ENCODE data around the gene EEFSEC.

EEFSEC gene

DNA sequence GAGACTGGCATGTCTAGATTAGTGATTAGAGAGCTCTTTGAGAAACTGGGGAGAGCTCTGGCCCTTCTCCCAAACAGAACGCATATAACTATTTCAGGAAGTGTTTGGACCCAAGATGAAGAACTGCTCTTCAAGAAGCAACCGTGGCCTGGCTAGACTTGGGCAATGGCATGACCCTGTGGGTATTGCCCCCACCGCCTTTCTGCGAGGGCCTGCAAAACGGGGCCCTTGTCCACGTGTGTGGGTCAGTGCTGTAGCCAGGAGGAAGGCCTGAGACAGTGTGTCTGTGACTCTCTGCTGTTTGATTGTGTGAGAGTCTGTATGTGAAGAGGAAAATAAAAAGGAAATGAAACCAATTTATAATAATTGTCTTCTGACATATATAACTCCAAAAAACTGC is 42.5 kb downstream of the EEFSEC start:
- TF ChIP-seq, protein P1, sequence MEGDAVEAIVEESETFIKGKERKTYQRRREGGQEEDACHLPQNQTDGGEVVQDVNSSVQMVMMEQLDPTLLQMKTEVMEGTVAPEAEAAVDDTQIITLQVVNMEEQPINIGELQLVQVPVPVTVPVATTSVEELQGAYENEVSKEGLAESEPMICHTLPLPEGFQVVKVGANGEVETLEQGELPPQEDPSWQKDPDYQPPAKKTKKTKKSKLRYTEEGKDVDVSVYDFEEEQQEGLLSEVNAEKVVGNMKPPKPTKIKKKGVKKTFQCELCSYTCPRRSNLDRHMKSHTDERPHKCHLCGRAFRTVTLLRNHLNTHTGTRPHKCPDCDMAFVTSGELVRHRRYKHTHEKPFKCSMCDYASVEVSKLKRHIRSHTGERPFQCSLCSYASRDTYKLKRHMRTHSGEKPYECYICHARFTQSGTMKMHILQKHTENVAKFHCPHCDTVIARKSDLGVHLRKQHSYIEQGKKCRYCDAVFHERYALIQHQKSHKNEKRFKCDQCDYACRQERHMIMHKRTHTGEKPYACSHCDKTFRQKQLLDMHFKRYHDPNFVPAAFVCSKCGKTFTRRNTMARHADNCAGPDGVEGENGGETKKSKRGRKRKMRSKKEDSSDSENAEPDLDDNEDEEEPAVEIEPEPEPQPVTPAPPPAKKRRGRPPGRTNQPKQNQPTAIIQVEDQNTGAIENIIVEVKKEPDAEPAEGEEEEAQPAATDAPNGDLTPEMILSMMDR (conservative IDR thresholded peaks at IDR 0.05; ENCODE audit: low read depth) = no peak
- H3K27ac ChIP-seq = no peak overlapping the region
- POLR2A ChIA-PET (ENCODE audit: low non-redundant PET) = no interaction called here
- DNase-seq (ENCODE audit: low spot score) = no peak
- CTCF ChIA-PET = no interaction called here

DNA sequence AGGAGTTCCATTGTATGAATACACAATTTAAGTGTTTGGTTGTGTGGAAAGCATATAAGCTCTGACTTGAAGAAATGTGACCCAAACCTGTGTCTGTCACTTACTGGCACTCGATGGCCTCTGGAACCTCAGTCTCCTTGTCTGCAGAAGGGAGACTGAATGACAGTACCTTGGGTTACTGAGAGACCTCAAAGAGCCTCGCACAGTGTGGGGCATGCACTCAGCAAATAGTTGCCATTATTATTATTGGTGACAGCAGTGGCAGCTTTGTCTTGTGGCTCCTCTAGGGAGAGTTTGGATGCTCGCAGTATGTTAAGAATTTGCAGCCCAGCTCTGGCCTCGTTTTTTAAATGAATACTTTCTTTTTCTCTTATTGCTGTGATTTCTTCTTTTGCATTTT is 43.4 kb downstream of the EEFSEC start:
- TF ChIP-seq, protein P1 (conservative IDR thresholded peaks at IDR 0.05; ENCODE audit: low read depth) = no peak
- H3K27ac ChIP-seq = no peak overlapping the region
- CTCF ChIA-PET = interaction anchor here (0.6 kb wide), 1 partner anchor 60 kb away, joined by 3 read pairs; no protein-coding TSS in a partner anchor
- POLR2A ChIA-PET (ENCODE audit: low non-redundant PET) = no interaction called here
- no peak for DNase-seq (ENCODE audit: low spot score)

DNA sequence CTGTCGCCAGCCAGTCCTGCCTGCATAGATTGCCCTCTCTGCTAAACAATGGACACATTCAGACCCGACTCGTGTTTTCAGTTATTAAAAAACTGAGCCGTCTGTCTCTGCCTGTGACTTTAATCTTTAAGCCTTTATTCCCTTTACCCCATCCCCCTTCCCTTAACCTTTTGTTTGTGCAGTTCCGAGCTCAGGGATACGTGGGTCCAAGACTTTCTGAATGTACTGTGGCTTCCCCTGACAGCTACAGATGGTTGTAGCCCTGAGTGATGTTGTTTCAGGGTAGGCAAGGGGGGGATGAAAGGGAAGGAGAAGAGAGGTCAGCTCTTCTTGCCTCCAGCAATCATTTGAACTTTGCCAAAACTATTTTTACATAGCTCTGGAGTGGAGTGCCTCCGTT is 44.6 kb downstream of the EEFSEC start:
- no peak overlapping the region for H3K27ac ChIP-seq
- ChIA-PET POLR2A (ENCODE audit: low non-redundant PET) (interaction anchor here (0.6 kb wide), 1 partner anchor 162 kb away, joined by 3 read pairs; no protein-coding TSS in a partner anchor), CTCF (no interaction called here)
- TF ChIP-seq, protein P1 (conservative IDR thresholded peaks at IDR 0.05; ENCODE audit: low read depth) = no peak
- no peak for DNase-seq (ENCODE audit: low spot score)

DNA sequence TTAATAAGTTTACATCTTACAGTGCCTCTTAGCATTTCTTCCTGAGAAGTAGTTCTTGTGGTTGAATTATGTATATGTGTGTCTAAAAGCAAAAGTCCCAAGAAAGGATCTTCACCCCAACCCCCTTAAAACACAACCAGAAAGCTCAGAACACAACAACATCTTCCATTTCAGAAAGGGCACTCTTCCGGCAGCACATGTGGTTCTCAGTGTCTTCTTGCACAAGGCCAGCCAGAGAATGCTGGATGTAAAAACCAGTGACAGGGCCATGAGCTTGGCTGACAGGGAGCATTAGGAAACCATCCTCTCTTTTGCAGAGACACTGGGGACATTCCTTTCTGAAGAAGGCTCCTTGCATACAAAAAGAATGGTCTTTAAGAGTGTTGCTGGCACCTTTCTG is 45.0 kb downstream of the EEFSEC start:
- DNase-seq (ENCODE audit: low spot score) = no peak
- ChIA-PET POLR2A (ENCODE audit: low non-redundant PET) (no interaction called here), CTCF (no interaction called here)
- H3K27ac ChIP-seq = no peak overlapping the region
- TF ChIP-seq, protein P1 (conservative IDR thresholded peaks at IDR 0.05; ENCODE audit: low read depth) = no peak

DNA sequence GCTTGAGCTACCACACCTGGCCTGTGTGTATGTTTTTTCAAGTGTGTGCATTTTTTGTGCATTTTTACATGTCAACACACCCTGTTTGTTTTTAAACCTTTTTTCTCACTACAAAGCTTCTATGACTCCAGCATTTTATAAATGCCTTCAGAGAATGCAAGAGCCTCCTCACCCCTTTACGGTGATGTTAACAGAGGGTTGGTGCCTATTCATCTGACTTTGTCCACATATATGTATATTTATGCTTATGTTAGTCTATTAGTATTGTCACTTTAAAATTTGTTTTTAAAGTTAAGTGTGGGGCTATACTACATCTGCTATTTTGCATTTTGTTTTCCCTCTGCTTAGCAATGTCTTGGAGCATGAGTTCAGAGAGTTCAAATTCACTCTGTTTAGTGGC is 45.8 kb downstream of the EEFSEC start:
- no peak for DNase-seq (ENCODE audit: low spot score)
- ChIA-PET POLR2A (ENCODE audit: low non-redundant PET) (no interaction called here), CTCF (no interaction called here)
- no peak overlapping the region for H3K27ac ChIP-seq
- TF ChIP-seq, protein P1 (conservative IDR thresholded peaks at IDR 0.05; ENCODE audit: low read depth) = no peak

DNA sequence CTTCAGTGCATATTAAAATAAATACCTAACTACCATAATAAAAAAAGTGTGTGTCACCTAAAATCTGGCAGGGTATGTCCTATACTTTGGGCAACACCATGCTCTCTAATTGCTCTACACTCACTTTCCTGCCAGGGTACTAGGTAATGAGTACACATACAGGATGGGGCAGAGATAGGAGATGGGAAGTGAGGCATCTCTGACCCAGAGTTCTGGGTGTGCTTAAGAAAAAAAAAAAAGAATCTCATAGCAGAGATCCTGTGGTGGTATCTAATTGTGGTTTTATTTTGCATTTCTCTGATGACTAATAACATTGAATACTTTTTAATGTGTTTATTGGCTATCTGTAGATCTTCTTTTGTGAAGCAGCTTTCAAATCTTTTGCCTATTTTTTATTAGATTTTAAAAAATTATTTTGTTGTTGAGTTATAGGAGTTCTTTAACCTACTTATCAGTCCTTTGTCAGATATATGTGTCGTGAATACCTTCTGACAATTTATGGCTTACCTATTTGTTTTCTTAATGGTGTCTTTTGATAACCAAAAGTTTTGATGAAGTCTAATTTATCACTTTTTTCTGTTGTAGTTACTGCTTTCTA is 48.0 kb downstream of the EEFSEC start:
- CTCF ChIA-PET = interaction anchor here (0.6 to 1.1 kb wide), 2 partner anchors 9 to 25 kb away, joined by 3 read pairs; no protein-coding TSS in a partner anchor

More for the DNA sequence above, 48.0 kb downstream of the EEFSEC start:
- POLR2A ChIA-PET (ENCODE audit: low non-redundant PET) = no interaction called here
- TF ChIP-seq, protein P1 (conservative IDR thresholded peaks at IDR 0.05; ENCODE audit: low read depth) = no peak
- DNase-seq (ENCODE audit: low spot score) = no peak
- H3K27ac ChIP-seq = no peak overlapping the region

All from RWPE1 (cell line).